NB4 (cell line): ENCODE results near the gene RRAS2.

ENCODE experiments used
- MYC ChIP-seq: IDR thresholded peaks from 2 replicates; pipeline ENCODE4 v1.6.1; 2011; ENCODE audit warnings: low read depth, low read length
- POLR2A ChIP-seq: IDR thresholded peaks from 2 replicates; pipeline ENCODE4 v1.6.1; 2011; ENCODE audit warnings: mild to moderate bottlenecking; ENCODE audit not compliant: insufficient read length; ENCODE audit errors: extremely low read depth
- TF ChIP-seq, protein P1 (sequence below): IDR thresholded peaks from one replicate; pipeline ENCODE4 v1.5.1; 2012; ENCODE audit warnings: low read depth, low read length
- TF ChIP-seq, protein P2 (sequence below): IDR thresholded peaks from 2 replicates; pipeline ENCODE4 v1.6.1; 2011; ENCODE audit warnings: low read depth, low read length

DNA sequence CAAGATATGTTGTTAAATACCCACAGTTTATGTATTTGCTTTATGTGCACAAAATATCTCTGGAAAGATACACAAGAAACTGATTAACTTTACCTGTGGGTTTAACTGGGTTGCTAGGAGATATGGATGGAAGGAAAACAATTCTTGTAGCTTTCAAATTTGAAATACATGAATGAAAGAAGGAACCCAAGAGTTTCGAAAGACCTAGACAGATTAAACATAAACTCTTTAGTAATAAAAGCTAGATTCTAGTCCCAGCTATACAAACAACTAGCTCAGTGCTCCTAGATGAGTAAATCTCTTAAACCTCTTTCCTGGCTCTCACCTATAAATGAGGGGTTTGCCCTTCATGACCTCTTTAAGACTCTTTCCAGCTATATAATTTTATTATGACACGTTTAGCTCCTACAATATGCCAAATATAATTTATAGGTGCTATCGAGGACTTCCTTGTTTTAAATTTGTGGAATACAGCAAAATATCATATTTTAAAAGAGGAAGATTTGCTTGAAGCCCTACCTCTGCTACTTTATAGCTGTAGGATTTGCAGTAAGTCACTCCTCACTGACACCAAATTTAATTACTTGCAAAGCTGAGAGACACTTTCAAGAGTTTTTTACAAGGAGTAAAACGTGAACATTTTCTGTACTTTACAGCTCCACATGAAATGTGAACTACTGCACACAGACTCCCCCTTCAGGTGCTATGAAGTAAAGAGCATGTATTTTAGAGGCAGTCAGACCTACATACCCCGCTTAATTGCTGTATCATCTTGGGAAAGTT lies 50.7 kb downstream of the RRAS2 start:
- TF ChIP-seq, protein P1, sequence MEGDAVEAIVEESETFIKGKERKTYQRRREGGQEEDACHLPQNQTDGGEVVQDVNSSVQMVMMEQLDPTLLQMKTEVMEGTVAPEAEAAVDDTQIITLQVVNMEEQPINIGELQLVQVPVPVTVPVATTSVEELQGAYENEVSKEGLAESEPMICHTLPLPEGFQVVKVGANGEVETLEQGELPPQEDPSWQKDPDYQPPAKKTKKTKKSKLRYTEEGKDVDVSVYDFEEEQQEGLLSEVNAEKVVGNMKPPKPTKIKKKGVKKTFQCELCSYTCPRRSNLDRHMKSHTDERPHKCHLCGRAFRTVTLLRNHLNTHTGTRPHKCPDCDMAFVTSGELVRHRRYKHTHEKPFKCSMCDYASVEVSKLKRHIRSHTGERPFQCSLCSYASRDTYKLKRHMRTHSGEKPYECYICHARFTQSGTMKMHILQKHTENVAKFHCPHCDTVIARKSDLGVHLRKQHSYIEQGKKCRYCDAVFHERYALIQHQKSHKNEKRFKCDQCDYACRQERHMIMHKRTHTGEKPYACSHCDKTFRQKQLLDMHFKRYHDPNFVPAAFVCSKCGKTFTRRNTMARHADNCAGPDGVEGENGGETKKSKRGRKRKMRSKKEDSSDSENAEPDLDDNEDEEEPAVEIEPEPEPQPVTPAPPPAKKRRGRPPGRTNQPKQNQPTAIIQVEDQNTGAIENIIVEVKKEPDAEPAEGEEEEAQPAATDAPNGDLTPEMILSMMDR, result peak; percentile 55
- TF ChIP-seq POLR2A (no peak), MYC (no peak)
- TF ChIP-seq, protein P2, sequence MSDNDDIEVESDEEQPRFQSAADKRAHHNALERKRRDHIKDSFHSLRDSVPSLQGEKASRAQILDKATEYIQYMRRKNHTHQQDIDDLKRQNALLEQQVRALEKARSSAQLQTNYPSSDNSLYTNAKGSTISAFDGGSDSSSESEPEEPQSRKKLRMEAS, result no peak
